Activated naive CD8-positive, alpha-beta T cell (primary cell): ENCODE measurements around the gene PARP2.

Source experiments
- H3K27ac Mint-ChIP-seq: one replicate; pipeline ENCODE4 v1.8.0; 2021; ENCODE audit warnings: mixed read lengths
- H3K27me3 Mint-ChIP-seq: one replicate; pipeline ENCODE4 v1.8.0; 2021; ENCODE audit warnings: mixed read lengths
- H3K36me3 Mint-ChIP-seq: one replicate; pipeline ENCODE4 v1.8.0; 2021; ENCODE audit warnings: mixed read lengths
- H3K4me1 Mint-ChIP-seq: one replicate; pipeline ENCODE4 v1.8.0; 2021; ENCODE audit warnings: low read depth, mixed read lengths
- H3K4me3 Mint-ChIP-seq: one replicate; pipeline ENCODE4 v1.8.0; 2021; ENCODE audit warnings: mild to moderate bottlenecking, mixed read lengths
- H3K9me3 Mint-ChIP-seq: one replicate; pipeline ENCODE4 v1.8.0; 2021; ENCODE audit warnings: low read depth, mixed read lengths

Gene PARP2

GRCh38 chr14:20400965-20401593 is 57.6 kb downstream of the PARP2 start:
- H3K27ac Mint-ChIP-seq, result peak overlapping the region; percentile 95
- peak overlapping the region; percentile 78 for H3K4me3 Mint-ChIP-seq
- H3K9me3 Mint-ChIP-seq, result no peaks in the 10 kb centered on the region
- H3K36me3 Mint-ChIP-seq, result peaks cover 16% of the 10 kb centered on the region
- peaks cover 29% of the 10 kb centered on the region for H3K4me1 Mint-ChIP-seq
- no peaks in the 10 kb centered on the region for H3K27me3 Mint-ChIP-seq

- peaks cover 16% of the 10 kb centered on the region for H3K36me3 Mint-ChIP-seq
- no peaks in the 10 kb centered on the region for H3K9me3 Mint-ChIP-seq
- H3K4me1 Mint-ChIP-seq, result peaks cover 40% of the 10 kb centered on the region
- H3K4me3 Mint-ChIP-seq, result no peak overlapping the region
- H3K27ac Mint-ChIP-seq, result peak overlapping the region; percentile 78
- no peaks in the 10 kb centered on the region for H3K27me3 Mint-ChIP-seq
These were observed 60.1 kb downstream of the PARP2 start for GRCh38 chr14:20403521-20403920.
